Hindlimb muscle (tissue), 1 donor: Measurements from ENCODE around the gene NUP62. TPM values are rescaled to one million over a fixed set of nuclear protein-coding genes. Genes with fewer than 3 reads are reported as not detected.
A peak's percentile ranks its signal among the peaks of the same experiment; 100 is the strongest.
"Not testable (repeated sequence)": the region's sequence is repeated elsewhere in the genome, so short reads cannot be mapped to it uniquely, and the experiment has no call there.

Experiments used
- DNase-seq: peaks from one replicate; pipeline ENCODE4 v3.0.0-alpha.2; 2013
- polyA plus RNA-seq: library from polyadenylated mRNA; unstranded; fragments of 120-200 nt; gene quantifications from one replicate; pipeline ENCODE4 v1.2.1, GENCODE V29; 2013; ENCODE audit not compliant: insufficient read length

The NUP62 gene
- polyA plus RNA-seq, 1 donor = 64.1 TPM

GRCh38 chr19:49951806-49952478, 22.6 kb upstream of the NUP62 start:
- no peak for DNase-seq

- no peak for DNase-seq
These were observed 21.7 kb upstream of the NUP62 start for GRCh38 chr19:49950956-49951526.

GRCh38 chr19:49950590-49950948, 21.3 kb upstream of the NUP62 start:
- DNase-seq = no peak

GRCh38 chr19:49949742-49950589, 20.7 kb upstream of the NUP62 start:
- DNase-seq = no peak

- DNase-seq = no peak
These were observed 17.1 kb upstream of the NUP62 start for GRCh38 chr19:49946415-49946814.

- not testable (repeated sequence) for DNase-seq
These were observed 15.3 kb upstream of the NUP62 start for GRCh38 chr19:49944567-49944966.

GRCh38 chr19:49940482-49940791, 11.1 kb upstream of the NUP62 start:
- DNase-seq = no peak

- DNase-seq = no peak
These were observed 10.6 kb upstream of the NUP62 start for GRCh38 chr19:49939721-49940481.

- DNase-seq = no peak
These were observed 9.4 kb upstream of the NUP62 start for GRCh38 chr19:49938662-49939061.

- peak; percentile 81 for DNase-seq
These were observed 8.6 kb upstream of the NUP62 start for GRCh38 chr19:49937750-49938381.

GRCh38 chr19:49936549-49936948, 7.2 kb upstream of the NUP62 start:
- no peak for DNase-seq

- DNase-seq = no peak
These were observed 4.3 kb upstream of the NUP62 start for GRCh38 chr19:49933643-49934042.

- DNase-seq = no peak
These were observed 3.4 kb upstream of the NUP62 start for GRCh38 chr19:49932731-49933131.

GRCh38 chr19:49932041-49932451, 2.7 kb upstream of the NUP62 start:
- DNase-seq = no peak

- DNase-seq = no peak
These were observed 2.2 kb upstream of the NUP62 start for GRCh38 chr19:49931293-49932040.

GRCh38 chr19:49930483-49931011, 1.2 kb upstream of the NUP62 start:
- DNase-seq = no peak

- peak; percentile 91 for DNase-seq
These were observed 543 bp upstream of the NUP62 start for GRCh38 chr19:49929611-49930482.

- DNase-seq = no peak
These were observed 1.6 kb downstream of the NUP62 start for GRCh38 chr19:49927526-49928264.

GRCh38 chr19:49926515-49926914, 2.8 kb downstream of the NUP62 start:
- DNase-seq = no peak

GRCh38 chr19:49925486-49925885, 3.8 kb downstream of the NUP62 start:
- DNase-seq = no peak
